ENCODE results near the gene VIT.

- TF ChIP-seq CTCF (IDR thresholded peaks at IDR 0.05; ENCODE audit: insufficient read depth, low read length, poor library complexity, severe bottlenecking): no peak
- TF ChIP-seq EZH2phosphoT487 (conservative IDR thresholded peaks at IDR 0.05; ENCODE audit: low read length): no peak
Measured at GRCh38 chr2:36711741-36712314, 15.3 kb downstream of the VIT start.

Measured in SU-DHL-6 (cell line).